ENCODE measurements around the gene EIF4ENIF1.
"Not testable (repeated sequence)": the region's sequence is repeated elsewhere in the genome, so short reads cannot be mapped to it uniquely, and the experiment has no call there.

EIF4ENIF1 gene

GRCh38 chr22:31489632-31490495 lies at the start of gene EIF4ENIF1:
Gene EIF4ENIF1, minus strand, starts transcription at chr22:31489842. Its CDS starts 1,124 bp downstream, at chr22:31488718.
- TF ChIP-seq ZFX (IDR thresholded peaks at IDR 0.05) (peak; percentile 80), CTCF (conservative IDR thresholded peaks at IDR 0.05) (no peak)

GRCh38 chr22:31538815-31539214 lies 49.2 kb upstream of the EIF4ENIF1 start:
- no peak overlapping the region for H3K27ac ChIP-seq
- no peak for TF ChIP-seq ZFX (IDR thresholded peaks at IDR 0.05)
- TF ChIP-seq CTCF (conservative IDR thresholded peaks at IDR 0.05), result no peak

More at GRCh38 chr22:31489632-31490495, at the start of gene EIF4ENIF1:
- peak within 1 kb of the TSS; percentile 92 for H3K27ac ChIP-seq

GRCh38 chr22:31537019-31537535 lies 47.4 kb upstream of the EIF4ENIF1 start:
- H3K27ac ChIP-seq, result no peak overlapping the region
- TF ChIP-seq CTCF (conservative IDR thresholded peaks at IDR 0.05) (no peak), ZFX (IDR thresholded peaks at IDR 0.05) (no peak)

GRCh38 chr22:31533374-31533773 lies 43.7 kb upstream of the EIF4ENIF1 start:
- no peak overlapping the region for H3K27ac ChIP-seq
- TF ChIP-seq ZFX (IDR thresholded peaks at IDR 0.05), result no peak
- TF ChIP-seq CTCF (conservative IDR thresholded peaks at IDR 0.05), result no peak

GRCh38 chr22:31532060-31532459 lies 42.4 kb upstream of the EIF4ENIF1 start:
- H3K27ac ChIP-seq, result no peak overlapping the region; the same call in 1 of the 2 replicates
- TF ChIP-seq CTCF (conservative IDR thresholded peaks at IDR 0.05) (no peak), ZFX (IDR thresholded peaks at IDR 0.05) (no peak)

- H3K27ac ChIP-seq, result no peak overlapping the region
- TF ChIP-seq ZFX (IDR thresholded peaks at IDR 0.05) (no peak), CTCF (conservative IDR thresholded peaks at IDR 0.05) (no peak)
Measured at GRCh38 chr22:31530823-31531195, 41.2 kb upstream of the EIF4ENIF1 start.

GRCh38 chr22:31526270-31526669 lies 36.6 kb upstream of the EIF4ENIF1 start:
- H3K27ac ChIP-seq, result no peak overlapping the region
- no peak for TF ChIP-seq CTCF (conservative IDR thresholded peaks at IDR 0.05)
- no peak for TF ChIP-seq ZFX (IDR thresholded peaks at IDR 0.05)

GRCh38 chr22:31524132-31524531 lies 34.5 kb upstream of the EIF4ENIF1 start:
- not testable (repeated sequence) for H3K27ac ChIP-seq
